Vein endothelial cell (primary cell): Measurements from ENCODE around the gene SOCS7. TPM values are rescaled to one million over a fixed set of nuclear protein-coding genes. Genes with fewer than 3 reads are reported as not detected.

Experiments used
- total RNA-seq: library from RNA; depleted of rRNA; stranded (reverse); fragments of >200 nt; gene quantifications from 2 replicates; pipeline ENCODE4 v1.2.3, GENCODE V29; 2012

SOCS7 gene
- 11.0 and 12.1 TPM in 2 replicates for total RNA-seq

GRCh38 chr17:38351412-38352222 is at the start of gene SOCS7:
Gene SOCS7 (plus strand): TSS chr17:38351844. CDS start chr17:38352053, 209 bp downstream.

GRCh38 chr17:38343608-38344419 is 7.8 kb upstream of the SOCS7 start, which contains the start of gene GPR179:
Gene GPR179 (minus strand): TSS chr17:38343956. CDS start chr17:38343789, 167 bp downstream.

GRCh38 chr17:38428112-38428642 is 76.5 kb downstream of the SOCS7 start, which contains the start of gene ARHGAP23:
Gene ARHGAP23 (plus strand): TSS chr17:38428464. CDS start chr17:38428486, 22 bp downstream.

Other genes with a start within 250 kb of the SOCS7 start
- gene TBC1D3E, start 223.9 kb upstream of the SOCS7 start, total RNA-seq, result not detected in 2 replicates
- not detected in 2 replicates for gene TBC1D3, start 159.3 kb upstream of the SOCS7 start, total RNA-seq
- 43.1 and 45.4 TPM in 2 replicates for gene MRPL45, start 54.7 kb upstream of the SOCS7 start, total RNA-seq
- not detected in 2 replicates for gene GPR179, start 7.9 kb upstream of the SOCS7 start, total RNA-seq
- 66.6 and 66.9 TPM in 2 replicates for gene ARHGAP23, start 76.6 kb downstream of the SOCS7 start, total RNA-seq